IMR-90 (cell line): Measurements from ENCODE around the gene BCAS4. TPM values are rescaled to one million over a fixed set of nuclear protein-coding genes. Genes with fewer than 3 reads are reported as not detected.

ENCODE experiments used
- ATAC-seq: fragments of 200-7000 bp; cut with Tn5 transposase; 2 replicates; pipeline ENCODE4 v1.9.1; 2020; ENCODE audit warnings: low read depth, mild to moderate bottlenecking, moderate library complexity
- BruUV-seq: library from RNA; stranded (reverse); fragments of 400-500 nt; replicated peaks from 2 replicates; lab custom pipeline; 2021; lab: Mats Ljungman, UMichigan
- CTCF ChIA-PET: fragments of 300-600 bp; formaldehyde crosslinking; extraction: SDS; loops from one replicate; lab custom pipeline; 2021; ENCODE audit warnings: antibody characterized with exemption; lab: Yijun Ruan, JAX
- POLR2A ChIA-PET: fragments of 300-600 bp; sonication (Branson Sonifier 250); formaldehyde crosslinking; loops from one replicate; lab custom pipeline; 2022; ENCODE audit warnings: antibody characterized with exemption; ENCODE audit not compliant: unreplicated experiment; lab: Charles Lee
- DNase-seq: peaks from one replicate; pipeline ENCODE4 v3.0.0; 2013
- H2AFZ ChIP-seq: replicated peaks from 2 replicates; pipeline ENCODE3; 2013; ENCODE audit warnings: low read length, mild to moderate bottlenecking; ENCODE audit not compliant: poor library complexity
- H2AK5ac ChIP-seq: 2 replicates; pipeline ENCODE4 v1.6.1; 2013; ENCODE audit warnings: low read depth, low read length, inconsistent platforms
- H2AK9ac ChIP-seq: replicated peaks from 2 replicates; pipeline ENCODE3; 2013; ENCODE audit warnings: mild to moderate bottlenecking, low read depth, low read length, moderate library complexity; ENCODE audit not compliant: poor library complexity
- H2BK120ac ChIP-seq: 2 replicates; pipeline ENCODE4 v1.6.1; 2013; ENCODE audit warnings: low read depth, low read length, inconsistent platforms
- H2BK15ac ChIP-seq: 3 replicates; pipeline ENCODE4 v1.6.1; 2013; ENCODE audit warnings: low read depth, low read length, inconsistent platforms
- H2BK20ac ChIP-seq: 2 replicates; pipeline ENCODE4 v1.6.1; 2013; ENCODE audit warnings: low read depth, mild to moderate bottlenecking, inconsistent platforms, low read length, moderate library complexity
- H2BK5ac ChIP-seq: 2 replicates; pipeline ENCODE4 v1.6.1; 2013; ENCODE audit warnings: mild to moderate bottlenecking, low read depth, low read length, inconsistent platforms; ENCODE audit not compliant: poor library complexity, severe bottlenecking
- H3K14ac ChIP-seq: replicated peaks from 2 replicates; pipeline ENCODE4 v1.6.1; 2013; ENCODE audit warnings: low read depth, low read length, inconsistent platforms
- H3K18ac ChIP-seq: 2 replicates; pipeline ENCODE4 v1.6.1; 2013; ENCODE audit warnings: low read depth, low read length, control low read depth
- H3K23ac ChIP-seq: 2 replicates; pipeline ENCODE4 v1.6.1; 2013; ENCODE audit warnings: low read depth, low read length, inconsistent platforms
- H3K27ac ChIP-seq: 2 replicates; pipeline ENCODE4 v1.5.1; 2013; ENCODE audit warnings: mild to moderate bottlenecking, control low read depth, low read length; ENCODE audit not compliant: insufficient read depth
- H3K27me3 ChIP-seq: 2 replicates; pipeline ENCODE4 v1.6.1; 2013; ENCODE audit warnings: low read length; ENCODE audit not compliant: control insufficient read depth, insufficient read depth
- H3K36me3 ChIP-seq: 2 replicates; pipeline ENCODE4 v1.6.1; 2013; ENCODE audit warnings: low read length, mixed read lengths; ENCODE audit not compliant: control insufficient read depth, insufficient read depth
- H3K4ac ChIP-seq: 2 replicates; pipeline ENCODE4 v1.6.1; 2013; ENCODE audit warnings: low read depth, low read length, inconsistent platforms
- H3K4me1 ChIP-seq: 2 replicates; pipeline ENCODE4 v1.6.1; 2013; ENCODE audit warnings: low read length, mixed read lengths; ENCODE audit not compliant: control insufficient read depth, insufficient read depth
- H3K4me2 ChIP-seq: 2 replicates; pipeline ENCODE4 v1.6.1; 2013; ENCODE audit warnings: low read depth, mild to moderate bottlenecking, control low read depth, low read length, moderate library complexity
- H3K4me3 ChIP-seq: 2 replicates; pipeline ENCODE4 v1.5.1; 2013; ENCODE audit warnings: low read depth, mild to moderate bottlenecking, control low read depth, low read length, moderate library complexity; ENCODE audit not compliant: insufficient read depth
- H3K56ac ChIP-seq: 2 replicates; pipeline ENCODE4 v1.6.1; 2013; ENCODE audit warnings: low read length, inconsistent platforms; ENCODE audit not compliant: insufficient read depth; ENCODE audit errors: extremely low read depth
- H3K79me1 ChIP-seq, 2 experiments: 2 replicates each; pipeline ENCODE4 v1.6.1; 2013; ENCODE audit warnings: low read length in 2 of 2, inconsistent platforms in 1 of 2, low read depth in 1 of 2
- H3K9ac ChIP-seq: 2 replicates; pipeline ENCODE4 v1.6.1; 2013; ENCODE audit warnings: low read depth, low read length, control low read depth
- H3K9me1 ChIP-seq: 2 replicates; pipeline ENCODE4 v1.6.1; 2013; ENCODE audit warnings: low read length, inconsistent platforms; ENCODE audit not compliant: insufficient read depth
- H3K9me3 ChIP-seq: 2 replicates; pipeline ENCODE4 v1.6.1; 2013; ENCODE audit warnings: low read length; ENCODE audit not compliant: control insufficient read depth, insufficient read depth
- H4K20me1 ChIP-seq: 2 replicates; pipeline ENCODE4 v1.6.1; 2013; ENCODE audit warnings: low read length, inconsistent platforms; ENCODE audit not compliant: insufficient read depth
- H4K5ac ChIP-seq: 2 replicates; pipeline ENCODE4 v1.6.1; 2013; ENCODE audit warnings: mild to moderate bottlenecking, low read depth, low read length, control low read depth
- H4K8ac ChIP-seq, 2 experiments: 2 replicates each; pipeline ENCODE4 v1.6.1; 2013; ENCODE audit warnings: low read depth in 2 of 2, low read length in 2 of 2, control low read depth in 1 of 2, inconsistent platforms in 1 of 2
- H4K91ac ChIP-seq: 2 replicates; pipeline ENCODE4 v1.6.1; 2013; ENCODE audit warnings: low read depth, low read length, inconsistent platforms; ENCODE audit not compliant: insufficient read depth
- BHLHE40 ChIP-seq: fragments of 150-350 bp; IDR thresholded peaks from 2 replicates; pipeline ENCODE4 v1.6.1; 2016; ENCODE audit warnings: mild to moderate bottlenecking, low read depth, low read length
- FOS ChIP-seq: fragments of 150-350 bp; IDR thresholded peaks from 2 replicates; pipeline ENCODE4 v1.6.1; 2016; ENCODE audit warnings: low read depth, low read length
- MXI1 ChIP-seq: IDR thresholded peaks from 2 replicates; pipeline ENCODE4 v1.6.1; 2012; ENCODE audit warnings: low read depth, mild to moderate bottlenecking, low read length, moderate library complexity, borderline replicate concordance
- NFE2L2 ChIP-seq: fragments of 150-350 bp; IDR thresholded peaks from 2 replicates; pipeline ENCODE4 v1.6.1; 2016; ENCODE audit warnings: low read depth, mild to moderate bottlenecking, low read length
- POLR2A ChIP-seq: IDR thresholded peaks from 2 replicates; pipeline ENCODE4 v1.6.1; 2012; ENCODE audit warnings: mild to moderate bottlenecking, low read depth, low read length
- RAD21 ChIP-seq: IDR thresholded peaks from 2 replicates; pipeline ENCODE4 v1.6.1; 2012; ENCODE audit warnings: low read length, improper control_type of control experiment
- SMC3 ChIP-seq: fragments of 150-350 bp; IDR thresholded peaks from 2 replicates; pipeline ENCODE4 v1.6.1; 2016; ENCODE audit warnings: low read depth, mild to moderate bottlenecking, antibody characterized with exemption, low read length, moderate library complexity
- WGBS, 2 experiments: methylation state at CpG; one replicate each; pipeline versions ENCODE4 v1.1.5 to v1.1.7; 2013; ENCODE audit warnings: missing lambda C conversion rate in 2 of 2; ENCODE audit not compliant: insufficient read length in 1 of 2; ENCODE audit errors: extremely low coverage in 2 of 2; 5-methylcytosine and 5-hydroxymethylcytosine counted together
- dilution Hi-C: fragments of 300-500 bp; cut with HindIII; formaldehyde crosslinking; loops from one replicate; pipeline ENCODE4 v1.14.3; 2018; ENCODE audit warnings: low sequenced_read_pairs; ENCODE audit not compliant: unreplicated experiment
- in situ Hi-C: fragments of 300-500 bp; cut with MboI; formaldehyde crosslinking; loops from 3 replicates; pipeline ENCODE4 v1.14.3; 2019; ENCODE audit warnings: low sequenced_read_pairs, inconsistent platforms, mixed read lengths
- intact Hi-C: fragments of 100-400 bp; cut with micrococcal nuclease; formaldehyde crosslinking; loops from 2 replicates; pipeline ENCODE4 v1.10.0; 2022
- polyA plus RNA-seq, 3 experiments: library from polyadenylated mRNA; depleted of rRNA; stranded (reverse); fragments of >200 nt; gene quantifications; 2 replicates each; pipeline ENCODE4 v1.2.3, GENCODE V29; 2012; ENCODE audit warnings: low replicate concordance in 1 of 3
- total RNA-seq: library from RNA; depleted of rRNA; stranded (reverse); fragments of >200 nt; gene quantifications from 2 replicates; pipeline ENCODE4 v1.2.3, GENCODE V29; 2012
- TF ChIP-seq, protein P1 (sequence below): fragments of 150-350 bp; IDR thresholded peaks from 2 replicates; pipeline ENCODE4 v1.6.1; 2017; ENCODE audit warnings: mild to moderate bottlenecking, antibody characterized with exemption, low read length, low read depth

BCAS4 gene
- total and polyA plus RNA-seq, 2 of the 4 experiments (the other 2 are of a cell fraction): 42.7 to 47.5 TPM

DNA sequence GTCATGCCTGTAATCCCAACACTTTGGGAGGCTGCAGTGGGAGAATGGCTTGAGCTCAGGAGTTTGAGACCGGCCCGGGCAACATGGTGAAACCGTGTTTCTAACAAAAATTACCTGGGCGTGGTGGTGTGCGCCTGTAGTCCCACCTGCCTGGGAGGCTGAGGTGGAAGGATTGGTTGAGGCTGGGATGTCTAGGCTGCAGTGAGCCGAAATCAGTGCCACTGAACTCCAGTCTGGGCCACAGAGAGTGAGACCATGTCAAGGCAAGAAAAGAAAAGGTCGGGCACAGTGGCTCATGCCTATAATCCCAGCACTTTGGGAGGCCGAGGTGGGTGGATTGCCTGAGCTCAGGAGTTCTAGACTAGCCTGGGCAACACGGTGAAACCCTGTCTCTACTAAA is 8.2 kb upstream of the BCAS4 start:
- H3K56ac ChIP-seq: no peak overlapping the region
- CTCF ChIA-PET: no interaction called here
- no peaks in the 10 kb centered on the region; a peak in 1 of 4 replicates for H3K79me1 ChIP-seq
- no peak overlapping the region for H3K14ac ChIP-seq
- no peak overlapping the region for H4K5ac ChIP-seq
- no peak overlapping the region for H3K18ac ChIP-seq
- H3K4ac ChIP-seq: no peak overlapping the region
- POLR2A ChIA-PET: no interaction called here
- H2BK5ac ChIP-seq: no peak overlapping the region
- H3K9ac ChIP-seq: no peak overlapping the region
- dilution Hi-C loops (no loop called here), in situ Hi-C loops (loop anchor here (10.0 kb wide), 1 partner anchor 602 kb away; no protein-coding TSS in a partner anchor), intact Hi-C loops (no loop called here)
- no peak for DNase-seq
- no peak overlapping the region for H2AFZ ChIP-seq
- no peak overlapping the region for H3K4me3 ChIP-seq
- no peaks in the 10 kb centered on the region for H4K20me1 ChIP-seq
- no peak overlapping the region for H4K8ac ChIP-seq
- H2AK5ac ChIP-seq: no peak overlapping the region
- WGBS, 2 experiments: no CpG with 5 or more reads among the region's 9 CpGs
- H3K23ac ChIP-seq: no peak overlapping the region
- no peak overlapping the region for H3K27ac ChIP-seq
- peaks cover 4% of the 10 kb centered on the region for H3K9me1 ChIP-seq
- H3K4me1 ChIP-seq: peaks cover 14% of the 10 kb centered on the region
- no peaks in the 10 kb centered on the region for H3K27me3 ChIP-seq
- H2AK9ac ChIP-seq: no peak overlapping the region
- H2BK120ac ChIP-seq: no peak overlapping the region
- no peaks in the 10 kb centered on the region for H3K36me3 ChIP-seq
- no peak for ATAC-seq
- no peak overlapping the region for H2BK20ac ChIP-seq
- H3K9me3 ChIP-seq: no peaks in the 10 kb centered on the region
- BruUV-seq: no TSS peak
- no peak overlapping the region for H4K91ac ChIP-seq
- no peak overlapping the region for H2BK15ac ChIP-seq
- no peak overlapping the region for H3K4me2 ChIP-seq
- no peak for TF ChIP-seq MXI1
- TF ChIP-seq BHLHE40: no peak
- no peak for TF ChIP-seq NFE2L2
- TF ChIP-seq SMC3: no peak
- no peak for TF ChIP-seq POLR2A
- no peak for TF ChIP-seq RAD21
- TF ChIP-seq, protein P1, sequence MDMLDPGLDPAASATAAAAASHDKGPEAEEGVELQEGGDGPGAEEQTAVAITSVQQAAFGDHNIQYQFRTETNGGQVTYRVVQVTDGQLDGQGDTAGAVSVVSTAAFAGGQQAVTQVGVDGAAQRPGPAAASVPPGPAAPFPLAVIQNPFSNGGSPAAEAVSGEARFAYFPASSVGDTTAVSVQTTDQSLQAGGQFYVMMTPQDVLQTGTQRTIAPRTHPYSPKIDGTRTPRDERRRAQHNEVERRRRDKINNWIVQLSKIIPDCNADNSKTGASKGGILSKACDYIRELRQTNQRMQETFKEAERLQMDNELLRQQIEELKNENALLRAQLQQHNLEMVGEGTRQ: no peak
- no peak for TF ChIP-seq FOS
